Heart right ventricle (tissue), 16 donors: ENCODE measurements around the gene ARHGEF7. TPM values are rescaled to one million over a fixed set of nuclear protein-coding genes. Genes with fewer than 3 reads are reported as not detected.

Experiments
- ATAC-seq, 8 donors: fragments of 200-7000 bp; cut with Tn5 transposase; one replicate each; pipeline ENCODE4 v1.9.1; 2020; ENCODE audit warnings: mild to moderate bottlenecking in 8 of 8, moderate library complexity in 8 of 8, moderate number of reproducible peaks in 1 of 8
- DNase-seq, 2 donors: peaks; one replicate each; pipeline ENCODE4 v3.0.0-alpha.2; 2020
- H3K27ac ChIP-seq, 10 donors: fragments of 200-600 bp; sonication (generic) in 2 of 10; one replicate each; pipeline versions ENCODE4 v1.5.0 to v1.8.0; 2020 to 2022; ENCODE audit warnings: mild to moderate bottlenecking in 3 of 10
- H3K27me3 ChIP-seq, 7 donors: fragments of 200-600 bp; one replicate each; pipeline ENCODE4 v1.8.0; 2021 to 2022; ENCODE audit warnings: mild to moderate bottlenecking in 2 of 7
- H3K36me3 ChIP-seq, 9 donors: fragments of 200-600 bp; sonication (generic) in 1 of 9; one replicate each; pipeline versions ENCODE4 v1.5.0 to v1.8.0; 2020 to 2022; ENCODE audit warnings: mild to moderate bottlenecking in 2 of 9
- H3K4me1 ChIP-seq, 9 donors: fragments of 200-600 bp; sonication (generic) in 1 of 9; one replicate each; pipeline versions ENCODE4 v1.5.0 to v1.8.0; 2020 to 2022; ENCODE audit warnings: mild to moderate bottlenecking in 4 of 9
- H3K4me3 ChIP-seq, 10 donors: fragments of 200-600 bp; sonication (generic) in 2 of 10; one replicate each; pipeline versions ENCODE4 v1.5.0 to v1.8.0; 2020 to 2022; ENCODE audit warnings: mild to moderate bottlenecking in 7 of 10, moderate library complexity in 2 of 10
- H3K9me3 ChIP-seq, 11 donors: fragments of 200-600 bp in 10 of 11; sonication (generic) in 2 of 11; one replicate each; pipeline versions ENCODE4 v1.5.0 to v1.8.0; 2013 to 2022; ENCODE audit warnings: mild to moderate bottlenecking in 2 of 11, control low read depth in 1 of 11, moderate library complexity in 1 of 11
- WGBS, 2 donors: extraction: QIAGEN DNeasy Blood & Tissue Kit; methylation state at CpG; one replicate each; pipeline ENCODE4 v1.1.7; 2013; ENCODE audit warnings: inconsistent platforms in 1 of 2; 5-methylcytosine and 5-hydroxymethylcytosine counted together
- intact Hi-C, 10 donors: fragments of 100-400 bp; cut with DNase I; formaldehyde crosslinking; loops; one replicate each; pipeline versions ENCODE4 v1.11.1 to v1.14.2; 2022
- polyA plus RNA-seq, 2 donors: library from polyadenylated mRNA; stranded (reverse); fragments of 200-250 nt; gene quantifications; one replicate each; pipeline ENCODE4 v1.2.3, GENCODE V29; 2013
- total RNA-seq, 10 donors: library from RNA; stranded (reverse); fragmentation: NEBNext Ultra II Directional in 3 of 10; extraction: Animal tissue kit (Norgen Biotek cat#: 25700) in 3 of 10; gene quantifications; one replicate each; pipeline versions ENCODE4 v1.2.1 to v1.2.4, GENCODE V29; 2021 to 2023
- TF ChIP-seq, protein P1 (sequence below), 9 donors: fragments of 200-600 bp; sonication (generic) in 2 of 9; IDR thresholded peaks; one replicate each; pipeline versions ENCODE4 v1.5.0 to v1.8.0; 2021 to 2022; ENCODE audit warnings: antibody characterized with exemption in 9 of 9, mild to moderate bottlenecking in 5 of 9, moderate library complexity in 1 of 9
- donor health status: Arrhythmogenic right ventricular cardiomyopathy.
- donor health status: ischemic (EF 13 %, LVEDD 7.1; RV severe dilation, severe dysfunction).
- donor health status: healthy with polysubstance abuse.
- donor health status: DM: no; HTN: yes; CAD: no.
- donor health status: DM: no; HTN: no; CAD: no.
- donor health status: ischemic (EF 25% LVEDD 6.9; RV normal size, moderate dysfunction).
- donor health status: ischemic (EF 25% LVEDD 5.7; RV mildly dilated, moderate dysfunction).
- donor health status: healthy.
- donor health status: DM: yes; HTN: yes; CAD: no.
- donor health status: Ischemic cardiomyopathy.
- donor health status: ischemic (EF 35%, LVEDD 5.7; RV mildly dilated, moderate dysfunction).
- donor health status: nonischemic (EF 11% LVEDD 7.7; RV severe dilation, severe dysfunction).
- donor health status: DM: yes; HTN: yes; CAD: no.
- donor health status: PGD.
- donor health status: ischemic (EF 29% LVEDD 5.4; RV normal size, mild dysfunction).
- donor health status: nonischemic (EF 23%, LVEDD 6.1; RV moderate dilation, normal function).

The ARHGEF7 gene
- total and polyA plus RNA-seq, 12 donors = 18.4 to 56.6 (median 43.1) TPM

DNA sequence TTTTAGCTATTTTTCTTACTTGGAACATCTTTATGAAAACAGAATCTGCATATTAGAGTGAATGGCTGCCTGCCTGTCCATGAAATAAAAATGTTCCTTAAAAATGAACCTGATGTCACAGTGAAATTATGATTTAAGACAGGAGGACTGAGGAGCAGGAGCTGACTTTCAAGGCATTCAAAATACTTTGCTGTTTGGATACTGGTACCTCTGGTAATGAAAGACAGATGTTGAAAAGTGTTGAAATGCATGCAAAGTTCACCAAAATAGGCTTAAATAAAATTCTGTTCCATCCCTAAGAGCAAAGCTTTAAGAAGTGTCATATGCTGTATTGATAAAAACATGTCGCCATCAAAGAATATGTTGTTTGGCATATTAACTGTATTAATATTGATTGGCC lies 1.7 kb downstream of the ARHGEF7 start:
- ATAC-seq = no peak
- H3K27me3 ChIP-seq = peaks cover 0 to 65% (median 31%) of the 10 kb centered on the region in 7 donors
- H3K4me1 ChIP-seq = peaks cover 0 to 53% (median 17%) of the 10 kb centered on the region in 9 donors
- no peaks in the 10 kb centered on the region for H3K36me3 ChIP-seq
- DNase-seq = no peak
- intact Hi-C loops = loop anchor here in 4 of 10 donors (1.0 to 5.0 kb wide), 3 partner anchors 35 to 100 kb away; no protein-coding TSS in a partner anchor
- no peaks in the 10 kb centered on the region for H3K9me3 ChIP-seq
- TF ChIP-seq, protein P1, sequence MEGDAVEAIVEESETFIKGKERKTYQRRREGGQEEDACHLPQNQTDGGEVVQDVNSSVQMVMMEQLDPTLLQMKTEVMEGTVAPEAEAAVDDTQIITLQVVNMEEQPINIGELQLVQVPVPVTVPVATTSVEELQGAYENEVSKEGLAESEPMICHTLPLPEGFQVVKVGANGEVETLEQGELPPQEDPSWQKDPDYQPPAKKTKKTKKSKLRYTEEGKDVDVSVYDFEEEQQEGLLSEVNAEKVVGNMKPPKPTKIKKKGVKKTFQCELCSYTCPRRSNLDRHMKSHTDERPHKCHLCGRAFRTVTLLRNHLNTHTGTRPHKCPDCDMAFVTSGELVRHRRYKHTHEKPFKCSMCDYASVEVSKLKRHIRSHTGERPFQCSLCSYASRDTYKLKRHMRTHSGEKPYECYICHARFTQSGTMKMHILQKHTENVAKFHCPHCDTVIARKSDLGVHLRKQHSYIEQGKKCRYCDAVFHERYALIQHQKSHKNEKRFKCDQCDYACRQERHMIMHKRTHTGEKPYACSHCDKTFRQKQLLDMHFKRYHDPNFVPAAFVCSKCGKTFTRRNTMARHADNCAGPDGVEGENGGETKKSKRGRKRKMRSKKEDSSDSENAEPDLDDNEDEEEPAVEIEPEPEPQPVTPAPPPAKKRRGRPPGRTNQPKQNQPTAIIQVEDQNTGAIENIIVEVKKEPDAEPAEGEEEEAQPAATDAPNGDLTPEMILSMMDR (IDR thresholded peaks at IDR 0.05) = no peak
- 92 to 96% methylated on average over 1 of the region's 1 CpG for WGBS, 2 donors
- H3K27ac ChIP-seq = peak overlapping the region in 8 of 10 donors; percentile 19 to 92 (median 74)
- peak overlapping the region in 7 of 10 donors; percentile 48 to 72 (median 66) for H3K4me3 ChIP-seq

DNA sequence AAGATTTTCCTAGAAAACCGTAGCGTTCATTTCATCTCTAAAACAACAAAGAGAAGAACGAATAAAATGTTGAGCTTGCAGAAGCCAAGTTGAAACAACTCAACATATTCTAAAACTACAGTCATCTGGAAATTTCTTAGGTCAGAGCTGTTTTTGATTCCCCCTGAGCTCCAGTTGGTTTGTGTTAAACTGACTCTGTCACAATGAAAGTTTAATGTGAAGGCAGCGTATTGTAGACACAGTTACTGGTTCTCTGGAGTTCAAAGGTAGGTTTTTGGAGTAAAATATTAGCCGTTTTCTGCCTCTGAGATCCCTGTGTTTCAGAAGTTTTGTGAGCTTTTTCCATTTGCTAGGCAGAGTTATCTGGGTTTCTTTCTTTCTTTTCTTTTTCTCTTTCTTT lies 2.2 kb downstream of the ARHGEF7 start:
- intact Hi-C loops = loop anchor here in 3 of 10 donors (5.0 kb wide), 2 partner anchors 35 to 100 kb away; no protein-coding TSS in a partner anchor

DNA sequence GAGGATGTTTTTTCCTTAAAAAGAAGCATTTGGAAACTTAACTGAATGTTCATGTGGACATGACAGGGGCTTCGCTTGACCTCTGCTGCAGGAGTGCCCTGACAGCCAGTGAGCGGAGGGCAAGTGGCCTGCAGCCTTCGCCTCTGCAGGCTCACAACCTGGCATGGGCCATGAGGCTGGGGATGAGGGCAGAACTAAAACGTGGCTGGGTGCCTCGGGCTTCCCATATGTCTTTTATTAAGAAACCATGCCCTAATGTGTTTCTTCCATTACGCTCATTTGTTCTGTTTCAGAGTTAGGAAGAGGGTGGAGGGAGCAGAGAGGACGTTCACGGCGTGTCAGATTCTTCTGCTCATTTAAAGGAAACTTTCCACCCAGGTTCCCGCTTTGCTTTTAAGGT lies 2.9 kb downstream of the ARHGEF7 start:
- intact Hi-C loops = loop anchor here in 3 of 10 donors (5.0 kb wide), 2 partner anchors 34 to 99 kb away; no protein-coding TSS in a partner anchor
- H3K27ac ChIP-seq = peak overlapping the region in 5 of 10 donors; percentile 19 to 92 (median 44)

More for the DNA sequence above, 2.2 kb downstream of the ARHGEF7 start:
- Histone ChIP-seq H3K36me3 (no peaks in the 10 kb centered on the region), H3K27ac (peak overlapping the region in 5 of 10 donors; percentile 33 to 92 (median 69)), H3K27me3 (peaks cover 0 to 61% (median 28%) of the 10 kb centered on the region in 7 donors), H3K4me1 (peaks cover 0 to 53% (median 17%) of the 10 kb centered on the region in 9 donors), H3K4me3 (peak overlapping the region in 1 of 10 donors; percentile 69), H3K9me3 (no peaks in the 10 kb centered on the region)
- TF ChIP-seq, protein P1 (IDR thresholded peaks at IDR 0.05) = no peak
- ATAC-seq (no peak), DNase-seq (no peak)
- WGBS, 2 donors = 91 to 92% methylated on average over 5 of the region's 5 CpGs

DNA sequence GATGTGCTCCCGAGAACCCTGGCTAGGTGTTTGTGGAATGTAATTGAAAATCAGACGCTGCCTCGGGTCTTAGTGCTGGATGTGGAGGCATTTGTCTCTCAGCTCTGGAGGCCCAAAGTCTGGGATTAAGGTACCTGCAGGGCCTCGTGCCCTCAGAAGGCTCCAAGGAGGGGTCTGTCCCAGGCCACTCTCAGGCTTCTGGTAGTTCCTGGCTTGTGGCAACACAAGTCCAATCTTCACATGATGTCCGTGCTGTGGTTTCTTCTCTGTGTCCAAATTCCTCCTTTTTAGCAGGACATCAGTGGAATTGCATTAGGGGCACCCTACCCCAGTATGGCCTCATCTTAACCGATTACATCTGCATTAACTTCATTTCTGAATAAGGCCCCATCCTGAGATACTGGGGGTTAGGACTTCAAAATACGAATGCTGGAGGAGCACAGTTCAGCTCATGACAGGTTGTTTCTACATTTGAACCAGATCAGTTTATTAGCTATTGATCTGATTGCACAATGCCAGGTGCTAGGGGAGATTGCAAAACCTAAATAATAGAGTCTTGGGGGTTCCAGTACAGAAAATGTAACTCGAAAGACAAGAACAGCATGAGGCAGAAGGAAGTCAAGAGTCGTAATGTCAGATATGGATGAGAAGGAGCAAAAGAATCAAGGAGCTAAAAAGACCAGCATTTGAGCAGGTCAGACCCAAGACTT lies 3.9 kb downstream of the ARHGEF7 start:
- Histone ChIP-seq H3K27me3 (peaks cover 0 to 43% (median 15%) of the 10 kb centered on the region in 7 donors), H3K4me3 (no peak overlapping the region), H3K4me1 (peaks cover 0 to 57% (median 18%) of the 10 kb centered on the region in 9 donors), H3K27ac (peak overlapping the region in 4 of 10 donors; percentile 11 to 92 (median 64)), H3K36me3 (no peaks in the 10 kb centered on the region), H3K9me3 (no peaks in the 10 kb centered on the region)
- ATAC-seq (no peak), DNase-seq (no peak)
- TF ChIP-seq, protein P1 (IDR thresholded peaks at IDR 0.05) = no peak
- 92 to 96% methylated on average over 9 of the region's 9 CpGs for WGBS, 2 donors
- intact Hi-C loops = loop anchor here in 3 of 10 donors (5.0 kb wide), 2 partner anchors 33 to 98 kb away; no protein-coding TSS in a partner anchor

More for the DNA sequence above, 2.9 kb downstream of the ARHGEF7 start:
- H3K36me3 ChIP-seq = no peaks in the 10 kb centered on the region
- 83 to 86% methylated on average over 10 of the region's 10 CpGs for WGBS, 2 donors
- peaks cover 0 to 53% (median 17%) of the 10 kb centered on the region in 9 donors for H3K4me1 ChIP-seq
- DNase-seq (no peak), ATAC-seq (no peak)
- TF ChIP-seq, protein P1 (IDR thresholded peaks at IDR 0.05) = no peak
- H3K4me3 ChIP-seq = no peak overlapping the region
- peaks cover 0 to 54% (median 22%) of the 10 kb centered on the region in 7 donors for H3K27me3 ChIP-seq
- H3K9me3 ChIP-seq = no peaks in the 10 kb centered on the region
